Umbilical cord (tissue), 2 donors: ENCODE measurements around the gene TOPBP1. TPM values are rescaled to one million over a fixed set of nuclear protein-coding genes. Genes with fewer than 3 reads are reported as not detected.
"Not testable (repeated sequence)": the region's sequence is repeated elsewhere in the genome, so short reads cannot be mapped to it uniquely, and the experiment has no call there.

ENCODE experiments used
- DNase-seq: peaks from one replicate; pipeline ENCODE4 v3.0.0-alpha.2; 2015; ENCODE audit warnings: low spot score
- total RNA-seq: library from RNA; depleted of rRNA; stranded (reverse); fragments of >200 nt; gene quantifications from one replicate; pipeline ENCODE4 v1.2.3, GENCODE V29; 2014; ENCODE audit warnings: low replicate concordance; ENCODE audit not compliant: insufficient read depth

Gene TOPBP1
- total RNA-seq, 1 donor from 2014 or later, result 37.8 TPM

DNA sequence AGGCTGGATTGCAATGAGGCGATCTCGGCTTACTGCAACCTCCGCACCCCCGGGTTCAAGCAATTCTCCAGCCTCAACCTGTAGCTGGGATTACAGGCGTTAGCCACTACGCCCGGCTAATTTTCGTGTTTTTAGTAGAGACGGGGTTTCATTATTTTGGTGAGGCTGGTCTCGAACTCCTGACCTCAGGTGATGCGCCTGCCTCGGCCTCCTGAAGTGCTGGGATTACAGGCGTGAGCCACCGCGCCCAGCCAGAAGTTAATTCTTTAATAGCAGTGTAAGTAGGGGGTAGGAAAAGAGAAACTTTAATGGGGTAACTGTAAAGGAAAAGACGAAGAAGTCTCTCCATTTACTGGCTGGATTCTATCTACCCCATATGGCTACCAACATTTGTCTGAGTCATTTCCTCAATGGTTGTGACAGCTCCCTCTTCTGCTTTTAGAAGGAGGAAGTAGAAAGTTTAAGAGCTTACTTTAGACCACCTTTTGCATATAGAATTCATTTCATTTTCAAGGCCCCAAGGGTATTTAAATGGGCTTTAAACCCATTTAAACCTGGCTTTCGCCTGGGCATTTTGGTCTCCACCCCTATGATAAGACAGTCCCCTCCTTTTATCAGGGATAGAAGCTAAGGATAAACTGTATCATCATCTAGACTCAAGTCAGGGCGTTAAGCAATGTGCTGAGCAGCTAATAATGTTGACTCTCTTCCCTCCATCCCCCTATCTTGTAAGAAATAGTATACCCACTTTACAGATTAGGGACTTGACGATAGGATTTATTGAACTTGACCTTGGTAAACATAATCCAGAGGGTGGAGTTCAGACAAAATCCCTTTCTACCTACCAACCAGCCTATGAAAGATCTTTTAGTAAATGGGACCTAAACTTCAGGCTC is 89.3 kb downstream of the TOPBP1 start:
- DNase-seq, result peak; percentile 76

DNA sequence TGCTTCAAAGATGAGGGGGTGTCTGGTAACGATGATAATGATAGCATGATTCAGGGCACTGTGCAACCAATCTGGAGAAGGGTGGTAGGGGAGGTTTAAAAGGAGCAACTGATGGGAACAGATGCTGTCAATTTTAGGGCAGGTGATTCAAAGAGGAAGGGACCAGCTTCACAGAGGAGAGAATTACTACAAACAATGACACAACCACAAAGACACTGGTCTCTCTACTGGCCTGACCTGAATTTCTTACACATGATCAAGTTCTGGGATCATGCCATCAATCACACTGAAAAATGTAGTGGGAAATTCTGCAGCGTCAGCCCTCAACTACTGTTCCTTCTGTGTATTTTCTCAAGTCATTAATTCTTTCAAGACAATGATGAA is 90.8 kb downstream of the TOPBP1 start:
- no peak for DNase-seq

DNA sequence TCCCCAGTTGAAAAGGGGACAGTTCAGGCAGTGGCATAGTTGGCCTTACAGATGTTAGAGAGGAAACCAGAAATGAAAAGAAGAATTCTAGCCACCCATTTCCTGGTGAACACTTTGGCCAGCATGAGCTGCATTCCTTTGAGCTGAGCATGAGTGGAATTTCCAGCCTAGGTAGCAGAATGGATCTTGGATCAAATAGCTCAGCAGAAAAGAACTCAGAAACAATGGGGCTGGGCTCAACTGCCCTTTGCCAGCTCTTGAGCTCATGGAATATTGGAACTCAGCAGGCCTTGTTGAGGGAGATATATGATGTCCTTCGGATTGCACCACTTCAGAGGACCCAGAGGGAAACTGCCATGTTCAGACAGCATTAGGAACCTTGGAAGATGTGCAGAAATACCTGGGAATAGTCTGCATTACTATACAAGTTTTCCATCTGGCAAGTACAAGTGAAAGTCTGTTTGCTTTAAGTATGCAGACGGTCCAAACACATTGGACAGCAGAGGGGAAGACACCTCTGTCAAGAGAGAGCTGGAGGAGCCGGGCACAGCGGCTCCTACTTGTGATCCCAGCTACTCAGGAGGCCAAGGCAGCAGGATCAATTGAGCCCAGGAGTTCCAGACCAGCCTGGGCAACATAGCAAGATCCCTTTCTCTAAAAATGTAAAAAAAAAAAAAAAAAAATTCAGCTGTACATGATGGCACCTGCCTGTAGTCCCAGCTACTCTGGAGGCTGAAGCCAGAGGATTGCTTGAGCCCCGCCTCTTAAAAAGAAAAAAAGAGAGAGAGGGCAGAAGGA is 91.4 kb downstream of the TOPBP1 start:
- DNase-seq, result peak; percentile 73

DNA sequence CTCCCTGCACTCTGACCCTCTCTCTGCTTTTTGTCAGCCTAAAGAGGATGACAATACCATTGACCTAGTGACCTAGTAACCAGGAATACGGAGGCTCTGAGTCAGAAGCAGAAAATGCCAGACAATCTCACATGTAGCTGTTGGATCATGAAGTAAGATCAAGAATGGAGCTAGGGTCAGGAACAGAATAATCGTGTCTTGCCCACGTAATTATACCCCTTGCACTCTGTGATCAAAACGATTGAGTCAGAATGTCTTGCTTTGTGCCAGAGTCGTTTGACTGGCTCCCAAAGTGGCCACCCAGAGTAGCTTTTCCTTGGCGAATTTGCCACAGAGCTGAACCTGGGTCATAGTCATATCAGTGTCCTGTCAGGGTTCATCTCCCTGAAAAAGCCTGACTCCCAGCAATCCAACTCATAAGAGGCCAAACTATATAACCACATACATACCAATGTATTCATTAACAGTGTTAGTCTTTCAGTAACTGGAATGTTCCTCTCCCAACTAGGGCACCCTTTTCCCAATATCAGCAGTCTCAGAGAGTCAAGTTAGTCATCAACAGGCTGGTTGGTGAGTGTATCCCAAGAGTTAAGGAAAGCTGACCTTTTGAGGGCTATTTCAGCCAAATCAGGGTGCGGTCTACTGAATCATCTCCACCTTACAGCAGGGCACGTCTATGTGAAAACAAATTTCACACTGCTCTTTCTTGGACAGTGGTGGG is 93.3 kb downstream of the TOPBP1 start:
- no peak for DNase-seq

DNA sequence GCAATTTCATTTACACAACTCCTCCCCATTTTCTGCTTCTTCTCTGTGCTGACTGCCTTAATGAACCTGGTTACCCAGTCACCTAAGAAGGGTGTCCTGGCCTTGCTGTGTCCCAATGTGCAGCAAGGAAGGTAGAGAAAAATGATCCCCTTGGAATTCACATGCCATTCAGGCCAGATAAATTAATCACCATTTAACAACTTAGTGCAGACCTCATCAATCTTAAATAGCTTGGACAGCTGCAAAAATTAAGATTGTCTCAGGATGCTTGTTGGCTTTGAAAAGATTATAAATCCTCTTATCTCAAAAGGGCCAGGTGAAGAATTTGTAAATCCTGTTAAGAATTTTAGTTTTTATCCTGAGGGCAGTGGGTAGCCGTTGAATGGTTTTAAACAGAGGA is 97.9 kb downstream of the TOPBP1 start:
- DNase-seq, result no peak

DNA sequence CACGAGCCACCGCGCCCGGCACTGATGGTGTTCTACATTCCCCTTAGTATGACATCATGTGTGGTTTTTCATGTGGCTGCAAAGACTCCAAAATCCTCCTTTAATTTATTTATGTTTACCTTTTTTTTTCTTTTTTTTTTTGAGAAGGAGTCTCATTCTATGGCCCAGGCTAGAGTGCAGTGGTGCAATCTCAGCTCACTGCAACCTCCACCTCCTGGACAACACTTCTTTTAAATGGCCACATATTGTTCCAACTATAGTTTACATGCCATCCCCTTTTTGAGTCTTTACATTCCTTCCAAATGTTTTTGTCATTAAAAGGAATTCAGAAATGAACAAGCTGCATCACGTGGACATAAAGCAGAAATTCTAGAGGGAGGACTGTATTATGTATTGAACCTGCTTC is 98.6 kb downstream of the TOPBP1 start:
- no peak for DNase-seq

DNA sequence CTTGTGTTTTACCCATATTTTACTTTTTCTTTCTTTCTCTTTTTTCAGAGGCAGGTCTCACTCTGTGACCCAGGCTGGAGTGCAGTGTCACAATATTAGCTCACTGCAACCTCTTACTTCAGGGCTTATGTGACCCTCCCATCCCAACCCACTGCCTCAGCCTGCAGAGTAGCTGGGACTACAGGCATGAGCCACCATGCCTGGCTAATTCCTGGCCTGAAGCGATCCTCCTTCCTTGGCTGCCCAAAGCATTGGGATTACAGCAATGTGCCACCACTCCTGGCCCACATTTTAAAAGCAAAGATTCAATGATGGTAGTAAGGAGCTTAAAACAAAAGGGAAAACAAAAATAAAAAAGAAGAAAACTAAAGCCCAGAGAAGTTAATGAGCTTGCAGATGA is 99.4 kb downstream of the TOPBP1 start:
- no peak for DNase-seq

DNA sequence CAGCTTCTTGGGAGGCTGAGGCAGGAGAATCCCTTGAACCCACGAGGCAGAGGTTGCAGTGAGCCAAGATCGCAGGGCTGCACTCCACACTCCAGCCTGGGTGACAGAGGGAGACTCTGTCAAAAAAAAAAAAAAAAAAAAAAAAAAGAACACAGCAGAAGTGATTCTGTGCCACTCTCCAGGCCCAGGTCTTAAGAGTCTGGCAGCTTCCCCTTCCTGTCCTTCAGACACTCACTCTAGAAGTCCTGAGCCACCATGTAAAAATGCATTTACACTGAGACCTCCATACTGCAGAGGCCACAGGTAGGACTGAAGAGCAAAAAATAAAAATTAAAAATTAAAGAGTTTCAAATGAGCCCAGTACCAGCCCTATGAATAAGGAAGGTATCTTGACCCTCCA is 100.1 kb downstream of the TOPBP1 start:
- DNase-seq, result no peak

DNA sequence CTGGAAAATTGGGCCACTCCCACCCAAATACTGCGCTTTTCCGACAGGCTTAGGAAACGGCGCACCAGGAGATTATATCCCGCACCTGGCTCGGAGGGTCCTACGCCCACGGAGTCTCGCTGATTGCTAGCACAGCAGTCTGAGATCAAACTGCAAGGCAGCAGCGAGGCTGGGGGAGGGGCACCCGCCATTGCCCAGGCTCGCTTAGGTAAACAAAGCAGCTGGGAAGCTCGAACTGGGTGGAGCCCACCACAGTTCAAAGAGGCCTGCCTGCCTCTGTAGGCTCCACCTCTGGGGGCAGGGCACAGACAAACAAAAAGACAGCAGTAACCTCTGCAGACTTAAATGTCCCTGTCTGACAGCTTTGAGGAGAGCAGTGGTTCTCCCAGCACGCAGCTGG is 110.2 kb downstream of the TOPBP1 start:
- DNase-seq, result not testable (repeated sequence)

Other genes with a start within 250 kb of the TOPBP1 start
- gene CDV3, start 88.3 kb downstream of the TOPBP1 start, total RNA-seq, result 189 TPM
- 7.9 TPM for gene TF, start 84.5 kb upstream of the TOPBP1 start, total RNA-seq
- gene SRPRB, start 143.9 kb upstream of the TOPBP1 start, total RNA-seq, result 57.5 TPM
- 2.6 TPM for gene RAB6B, start 233.9 kb upstream of the TOPBP1 start, total RNA-seq